Measurements from ENCODE around the gene CTNND2.

GRCh38 chr5:11076945-11077613, 827.2 kb downstream of the CTNND2 start:
- TF ChIP-seq CTCF (IDR thresholded peaks at IDR 0.05): no peak
- no peak for TF ChIP-seq POLR2A (IDR thresholded peaks at IDR 0.05)

Measured in thyroid gland (tissue), 4 donors.